Endothelial cell of umbilical vein (primary cell): ENCODE data around the gene SH3BGRL3. TPM values are rescaled to one million over a fixed set of nuclear protein-coding genes. Genes with fewer than 3 reads are reported as not detected.

Experiments used
- BruUV-seq: library from RNA; stranded (reverse); fragments of 400-500 nt; replicated peaks from 2 replicates; lab custom pipeline; 2021; lab: Mats Ljungman, UMichigan
- CTCF ChIA-PET: fragments of 300-600, 350-600 bp; sonication (Branson Sonifier 250); formaldehyde crosslinking; loops from one replicate; lab custom pipeline; 2021; ENCODE audit warnings: antibody characterized with exemption, inconsistent platforms; lab: Charles Lee
- POLR2A ChIA-PET: fragments of 300-600, 350-600 bp; sonication (Branson Sonifier 250); formaldehyde crosslinking; loops from one replicate; lab custom pipeline; 2021; ENCODE audit warnings: antibody characterized with exemption, inconsistent platforms; lab: Charles Lee
- DNase-seq: peaks from one replicate; pipeline ENCODE4 v3.0.0-alpha.2; 2011; ENCODE audit warnings: low read depth, low spot score
- FAIRE-seq: peaks from 2 replicates; lab custom pipeline; 2011; peaks lifted over from hg19 to GRCh38; lab: Jason Lieb, UNC
- H2AFZ ChIP-seq: 2 replicates; pipeline ENCODE4 v1.6.0; 2012; ENCODE audit warnings: low read depth, low read length, control low read depth, inconsistent platforms
- H3K27ac ChIP-seq: 2 replicates; pipeline ENCODE4 v1.5.1; 2011; ENCODE audit warnings: low read depth, mild to moderate bottlenecking, control low read depth, low read length, moderate library complexity; ENCODE audit not compliant: insufficient read depth
- H3K27me3 ChIP-seq, 2 experiments: 2 replicates each; pipeline versions ENCODE4 v1.6.0 to v1.6.1; 2011; ENCODE audit warnings: low read length in 2 of 2, mixed read lengths in 1 of 2; ENCODE audit not compliant: control insufficient read depth in 2 of 2, insufficient read depth in 2 of 2
- H3K36me3 ChIP-seq, 2 experiments: 2 replicates in 1 of 2; 3 replicates in 1 of 2; pipeline ENCODE4 v1.5.1; 2011; ENCODE audit warnings: low read length in 2 of 2, mild to moderate bottlenecking in 1 of 2, moderate library complexity in 1 of 2; ENCODE audit not compliant: control insufficient read depth in 2 of 2, insufficient read depth in 2 of 2; ENCODE audit errors: extremely low read depth in 1 of 2
- H3K4me1 ChIP-seq: 3 replicates; pipeline ENCODE4 v1.5.1; 2011; ENCODE audit warnings: mild to moderate bottlenecking, low read length; ENCODE audit not compliant: control insufficient read depth, insufficient read depth; ENCODE audit errors: extremely low read depth
- H3K4me2 ChIP-seq: 2 replicates; pipeline ENCODE4 v1.6.1; 2011; ENCODE audit warnings: low read length, control low read depth, mixed read lengths; ENCODE audit not compliant: insufficient read depth
- H3K4me3 ChIP-seq, 3 experiments: fragments of 200-600 bp in 1 of 3; sonication (generic), shearing (Covaris generic) in 1 of 3; replicated peaks in 1 of 3; 2 replicates each; pipeline ENCODE4 v1.5.1; 2011 to 2016; ENCODE audit warnings: control low read depth in 3 of 3, low read length in 3 of 3, mild to moderate bottlenecking in 2 of 3, inconsistent platforms in 1 of 3, low read depth in 1 of 3, moderate library complexity in 1 of 3; ENCODE audit not compliant: insufficient read depth in 1 of 3
- H3K79me2 ChIP-seq: 2 replicates; pipeline ENCODE4 v1.6.0; 2012; ENCODE audit warnings: low read length, inconsistent platforms; ENCODE audit not compliant: control insufficient read depth, insufficient read depth
- H3K9ac ChIP-seq: replicated peaks from 2 replicates; pipeline ENCODE3; 2011; ENCODE audit warnings: low read length, control low read depth; ENCODE audit not compliant: insufficient read depth; ENCODE audit errors: extremely low read depth
- H3K9me1 ChIP-seq: replicated peaks from 3 replicates; pipeline ENCODE4 v1.6.0; 2011; ENCODE audit warnings: mild to moderate bottlenecking, low read length; ENCODE audit not compliant: control insufficient read depth, insufficient read depth; ENCODE audit errors: extremely low read depth
- H3K9me3 ChIP-seq: replicated peaks from 2 replicates; pipeline ENCODE4 v1.5.1; 2012; ENCODE audit warnings: low read length, inconsistent platforms; ENCODE audit not compliant: control insufficient read depth, insufficient read depth
- H4K20me1 ChIP-seq: replicated peaks from 2 replicates; pipeline ENCODE3; 2011; ENCODE audit warnings: mild to moderate bottlenecking, low read length; ENCODE audit not compliant: control insufficient read depth, insufficient read depth; ENCODE audit errors: extremely low read depth
- CTCF ChIP-seq, 2 donors: IDR thresholded peaks; 1 replicate in 1 of 2; 2 replicates in 1 of 2; pipeline ENCODE4 v1.5.1; 2011; ENCODE audit warnings: low read length in 2 of 2, mild to moderate bottlenecking in 2 of 2, moderate library complexity in 2 of 2, control low read depth in 1 of 2, inconsistent platforms in 1 of 2, low read depth in 1 of 2; ENCODE audit not compliant: insufficient read depth in 1 of 2; ENCODE audit errors: extremely low read depth in 1 of 2
- EZH2 ChIP-seq: IDR thresholded peaks from 2 replicates; pipeline ENCODE4 v1.6.1; 2012; ENCODE audit warnings: borderline replicate concordance, low read depth, mild to moderate bottlenecking, moderate library complexity, low read length, inconsistent platforms; ENCODE audit not compliant: severe bottlenecking
- FOS ChIP-seq: IDR thresholded peaks from 2 replicates; pipeline ENCODE4 v1.6.1; 2011; ENCODE audit warnings: mild to moderate bottlenecking, low read length, moderate library complexity, borderline replicate concordance; ENCODE audit not compliant: insufficient read depth
- GATA2 ChIP-seq: IDR thresholded peaks from 2 replicates; pipeline ENCODE4 v1.7.0; 2011; ENCODE audit warnings: low read depth, mild to moderate bottlenecking, moderate library complexity, mixed read lengths, low read length; ENCODE audit not compliant: insufficient read length, insufficient read depth
- JUN ChIP-seq: IDR thresholded peaks from 2 replicates; pipeline ENCODE4 v1.6.1; 2011; ENCODE audit warnings: borderline replicate concordance, low read depth; ENCODE audit not compliant: insufficient read length, insufficient read depth
- MAX ChIP-seq: IDR thresholded peaks from 2 replicates; pipeline ENCODE4 v1.6.1; 2011; ENCODE audit not compliant: insufficient read depth, insufficient read length
- MYC ChIP-seq: IDR thresholded peaks from one replicate; pipeline ENCODE4 v1.6.1; 2011; ENCODE audit warnings: mild to moderate bottlenecking, low read depth, low read length
- POLR2A ChIP-seq: IDR thresholded peaks from 2 replicates; pipeline ENCODE4 v1.6.1; 2012; ENCODE audit warnings: low read depth, mild to moderate bottlenecking, control low read depth, low read length
- POLR2AphosphoS5 ChIP-seq: IDR thresholded peaks from 2 replicates; pipeline ENCODE4 v1.6.1; 2012; ENCODE audit warnings: low read depth, mild to moderate bottlenecking, control low read depth, low read length, moderate library complexity; ENCODE audit not compliant: insufficient read depth
- dilution Hi-C: fragments of 300-500 bp; cut with MboI; formaldehyde crosslinking; loops from one replicate; pipeline ENCODE4 v1.15.0; 2019; ENCODE audit warnings: low sequenced_read_pairs; ENCODE audit not compliant: extremely low pct_ligation_motif_present
- intact Hi-C: fragments of 100-400 bp; cut with micrococcal nuclease; formaldehyde crosslinking; loops from one replicate; pipeline ENCODE4 v1.10.0; 2022
- polyA plus RNA-seq, 4 experiments: library from polyadenylated mRNA; depleted of rRNA in 3 of 4; stranded (reverse) in 3 of 4; unstranded in 1 of 4; fragments of >200 nt; gene quantifications; 2 replicates each; pipeline versions ENCODE4 v1.2.1 to v1.2.3, GENCODE V29; 2011 to 2012; ENCODE audit warnings: missing spikeins in 1 of 4
- total RNA-seq: library from RNA; stranded (reverse); gene quantifications from 2 replicates; pipeline ENCODE4 v1.2.3, GENCODE V29; 2021

Gene SH3BGRL3
- total and polyA plus RNA-seq, 2 donors (not counting 3 experiments of a cell fraction or from before 2014, with no cell fraction given) = 233 to 344 TPM

GRCh38 chr1:26296340-26297056 lies 16.6 kb downstream of the SH3BGRL3 start:
- Histone ChIP-seq H3K4me1 (peaks cover 4% of the 10 kb centered on the region), H3K4me3 (no peak overlapping the region), H3K79me2 (no peaks in the 10 kb centered on the region), H3K4me2 (no peak overlapping the region), H3K27me3 (no peaks in the 10 kb centered on the region), H3K9me3 (no peaks in the 10 kb centered on the region), H3K9ac (no peak overlapping the region), H3K27ac (no peak overlapping the region), H4K20me1 (no peaks in the 10 kb centered on the region), H3K9me1 (no peaks in the 10 kb centered on the region), H3K36me3 (no peaks in the 10 kb centered on the region), H2AFZ (no peak overlapping the region)
- dilution Hi-C loops (no loop called here), intact Hi-C loops (no loop called here)
- FAIRE-seq (no peak), DNase-seq (no peak)
- ChIA-PET POLR2A (no interaction called here), CTCF (interaction anchor here (1.1 kb wide), 1 partner anchor 68 kb away, joined by 3 read pairs; no protein-coding TSS in a partner anchor)
- no TSS peak for BruUV-seq
- TF ChIP-seq FOS = no peak
- no peak for TF ChIP-seq MAX

GRCh38 chr1:26297057-26297790 lies 17.3 kb downstream of the SH3BGRL3 start:
- H3K4me3 ChIP-seq = no peak overlapping the region
- no peaks in the 10 kb centered on the region for H3K36me3 ChIP-seq
- ChIA-PET POLR2A (no interaction called here), CTCF (interaction anchor here (1.1 kb wide), 1 partner anchor 68 kb away, joined by 3 read pairs; no protein-coding TSS in a partner anchor)
- FAIRE-seq = no peak
- no peak for DNase-seq
- H2AFZ ChIP-seq = no peak overlapping the region
- H3K4me2 ChIP-seq = no peak overlapping the region
- no peaks in the 10 kb centered on the region for H3K27me3 ChIP-seq
- no peak for TF ChIP-seq CTCF (IDR thresholded peaks at IDR 0.05; ENCODE audit: extremely low read depth in 1 of 2, insufficient read depth in 1 of 2, low read depth in 1 of 2, low read length in 2 of 2)
- no peak for TF ChIP-seq POLR2AphosphoS5
- no peak for TF ChIP-seq FOS
- no peak for TF ChIP-seq GATA2
- no peak for TF ChIP-seq EZH2
- TF ChIP-seq JUN = no peak
- no peak for TF ChIP-seq MAX
- TF ChIP-seq MYC = no peak
- TF ChIP-seq POLR2A = no peak
- no peaks in the 10 kb centered on the region for H3K9me1 ChIP-seq
- H3K79me2 ChIP-seq = no peaks in the 10 kb centered on the region
- H3K9me3 ChIP-seq = no peaks in the 10 kb centered on the region
- H3K4me1 ChIP-seq = peaks cover 4% of the 10 kb centered on the region
- H3K9ac ChIP-seq = no peak overlapping the region
- dilution Hi-C loops = no loop called here
- no peaks in the 10 kb centered on the region for H4K20me1 ChIP-seq
- no peak overlapping the region for H3K27ac ChIP-seq
- BruUV-seq = no TSS peak
- intact Hi-C loops = no loop called here
